ENCODE data around the gene PRODH2. TPM values are rescaled to one million over a fixed set of nuclear protein-coding genes. Genes with fewer than 3 reads are reported as not detected.

PRODH2 gene
- total RNA-seq, 1 experiment from 2014 or later: not detected

DNA sequence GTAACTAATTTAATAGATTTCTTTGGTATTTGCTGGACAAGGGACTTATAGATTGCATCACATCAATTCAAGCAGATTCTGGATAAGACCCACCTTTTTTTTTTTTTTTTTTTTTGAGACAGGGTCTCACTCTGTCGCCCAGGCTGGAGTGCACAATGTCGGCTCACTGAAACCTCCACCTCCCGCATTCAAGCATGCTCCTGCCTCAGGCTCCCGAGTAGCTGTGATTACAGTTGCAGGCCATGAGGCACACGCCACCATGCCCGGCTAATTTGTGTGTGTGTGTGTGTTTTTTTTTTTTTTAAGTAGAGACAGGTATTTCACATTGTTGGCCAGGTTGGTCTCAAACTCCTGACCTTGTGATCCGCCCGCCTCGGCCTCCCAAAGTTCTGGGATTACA is 4.2 kb upstream of the PRODH2 start:
- H3K27me3 ChIP-seq (replicated peaks; ENCODE audit: insufficient read depth, low read depth, low read length, poor library complexity): peaks cover 4% of the 10 kb centered on the region
- intact Hi-C loops (cut with micrococcal nuclease; ENCODE audit: unreplicated experiment): no loop called here
- TF ChIP-seq, protein P1, sequence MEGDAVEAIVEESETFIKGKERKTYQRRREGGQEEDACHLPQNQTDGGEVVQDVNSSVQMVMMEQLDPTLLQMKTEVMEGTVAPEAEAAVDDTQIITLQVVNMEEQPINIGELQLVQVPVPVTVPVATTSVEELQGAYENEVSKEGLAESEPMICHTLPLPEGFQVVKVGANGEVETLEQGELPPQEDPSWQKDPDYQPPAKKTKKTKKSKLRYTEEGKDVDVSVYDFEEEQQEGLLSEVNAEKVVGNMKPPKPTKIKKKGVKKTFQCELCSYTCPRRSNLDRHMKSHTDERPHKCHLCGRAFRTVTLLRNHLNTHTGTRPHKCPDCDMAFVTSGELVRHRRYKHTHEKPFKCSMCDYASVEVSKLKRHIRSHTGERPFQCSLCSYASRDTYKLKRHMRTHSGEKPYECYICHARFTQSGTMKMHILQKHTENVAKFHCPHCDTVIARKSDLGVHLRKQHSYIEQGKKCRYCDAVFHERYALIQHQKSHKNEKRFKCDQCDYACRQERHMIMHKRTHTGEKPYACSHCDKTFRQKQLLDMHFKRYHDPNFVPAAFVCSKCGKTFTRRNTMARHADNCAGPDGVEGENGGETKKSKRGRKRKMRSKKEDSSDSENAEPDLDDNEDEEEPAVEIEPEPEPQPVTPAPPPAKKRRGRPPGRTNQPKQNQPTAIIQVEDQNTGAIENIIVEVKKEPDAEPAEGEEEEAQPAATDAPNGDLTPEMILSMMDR (conservative IDR thresholded peaks at IDR 0.05; ENCODE audit: low read depth, low read length): no peak
- TF ChIP-seq EZH2 (IDR thresholded peaks at IDR 0.05; ENCODE audit: borderline replicate concordance, low read depth, low read length, poor library complexity, severe bottlenecking): no peak
- H3K4me3 ChIP-seq (ENCODE audit: low read depth, low read length, poor library complexity, severe bottlenecking): no peak overlapping the region
- H3K9me3 ChIP-seq (ENCODE audit: low read depth, low read length, poor library complexity, severe bottlenecking): no peaks in the 10 kb centered on the region
- DNase-seq (ENCODE audit: low spot score): no peak
- ChIA-PET CTCF (no interaction called here), POLR2A (ENCODE audit: low non-redundant PET) (no interaction called here)
- no peaks in the 10 kb centered on the region for H3K4me1 ChIP-seq (ENCODE audit: insufficient read depth, low read length, poor library complexity, severe bottlenecking)
- no TSS peak for BruUV-seq (replicated peaks)
- no peaks in the 10 kb centered on the region for H3K36me3 ChIP-seq (ENCODE audit: insufficient read depth, low read length, poor library complexity, severe bottlenecking)
- no peak overlapping the region for H3K27ac ChIP-seq (ENCODE audit: low read depth, low read length, poor library complexity, severe bottlenecking)

DNA sequence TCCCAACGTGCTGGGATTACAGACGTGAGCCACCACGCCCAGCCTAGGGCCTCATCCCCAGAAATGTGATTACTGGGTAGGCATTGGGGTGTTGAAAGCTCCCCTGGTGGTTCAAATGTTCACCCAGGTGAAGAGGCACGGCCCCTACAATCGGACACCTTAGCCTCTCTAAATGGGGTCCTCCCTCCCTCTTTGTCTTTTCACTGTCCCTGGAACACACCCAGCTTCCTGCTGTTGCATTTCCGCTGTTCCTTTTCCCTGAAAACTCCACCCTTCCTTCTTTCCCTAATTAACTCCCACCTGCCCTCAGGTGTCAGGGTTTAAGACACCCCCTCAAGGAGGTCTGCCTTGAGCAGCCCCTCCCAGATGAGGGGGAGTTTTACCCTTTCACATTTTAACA is 3.6 kb upstream of the PRODH2 start:
- DNase-seq (ENCODE audit: low spot score): no peak
- Histone ChIP-seq H3K27me3 (replicated peaks; ENCODE audit: insufficient read depth, low read depth, low read length, poor library complexity) (peaks cover 4% of the 10 kb centered on the region), H3K4me1 (ENCODE audit: insufficient read depth, low read length, poor library complexity, severe bottlenecking) (no peaks in the 10 kb centered on the region), H3K36me3 (ENCODE audit: insufficient read depth, low read length, poor library complexity, severe bottlenecking) (no peaks in the 10 kb centered on the region), H3K27ac (ENCODE audit: low read depth, low read length, poor library complexity, severe bottlenecking) (no peak overlapping the region), H3K9me3 (ENCODE audit: low read depth, low read length, poor library complexity, severe bottlenecking) (no peaks in the 10 kb centered on the region), H3K4me3 (ENCODE audit: low read depth, low read length, poor library complexity, severe bottlenecking) (no peak overlapping the region)
- TF ChIP-seq EZH2 (IDR thresholded peaks at IDR 0.05; ENCODE audit: borderline replicate concordance, low read depth, low read length, poor library complexity, severe bottlenecking): no peak
- TF ChIP-seq, protein P1 (conservative IDR thresholded peaks at IDR 0.05; ENCODE audit: low read depth, low read length): no peak
- ChIA-PET CTCF (no interaction called here), POLR2A (ENCODE audit: low non-redundant PET) (no interaction called here)
- intact Hi-C loops (cut with micrococcal nuclease; ENCODE audit: unreplicated experiment): no loop called here
- no TSS peak for BruUV-seq (replicated peaks)

DNA sequence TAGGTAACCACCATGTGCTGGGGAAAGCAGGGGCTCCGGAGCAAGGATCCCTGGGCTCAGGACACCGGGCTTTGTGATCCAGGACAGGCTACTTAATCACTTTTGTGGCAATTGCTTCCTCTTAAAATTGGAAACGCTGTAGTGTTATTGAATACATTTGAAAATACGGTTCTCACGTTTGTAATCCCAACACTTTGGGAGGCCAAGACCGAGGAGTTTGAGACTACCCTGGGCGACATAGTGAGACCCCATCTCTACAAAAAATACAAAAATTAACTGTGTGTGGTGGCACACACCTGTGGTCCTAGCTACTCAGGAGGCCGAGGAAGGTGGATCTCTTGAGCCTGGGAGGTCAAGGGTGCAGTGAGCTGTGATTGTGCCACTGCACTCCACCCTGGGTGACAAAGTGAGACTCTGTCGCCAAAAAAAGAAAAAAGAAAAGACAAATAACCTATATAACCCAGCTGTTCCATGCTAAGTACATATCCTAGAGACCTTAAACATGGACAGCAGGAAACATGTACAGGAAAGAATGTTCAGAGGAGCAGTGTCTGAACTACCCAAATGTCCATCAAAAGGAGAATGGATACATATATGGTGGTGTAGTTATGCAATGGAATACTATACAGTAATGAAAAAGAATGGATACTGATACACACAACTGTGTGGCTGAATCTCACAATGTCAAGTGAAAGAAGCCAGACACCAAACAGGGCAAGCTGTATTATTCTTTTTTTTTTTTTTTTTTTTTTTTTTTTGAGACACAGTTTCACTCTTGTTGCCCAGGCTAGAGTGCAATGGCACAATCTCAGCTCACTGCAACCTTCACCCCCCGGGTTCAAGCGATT is 622 bp upstream of the PRODH2 start:
- DNase-seq (ENCODE audit: low spot score): no peak
- H3K36me3 ChIP-seq (ENCODE audit: insufficient read depth, low read length, poor library complexity, severe bottlenecking): no peaks in the 10 kb centered on the region
- no peaks in the 10 kb centered on the region for H3K27me3 ChIP-seq (replicated peaks; ENCODE audit: insufficient read depth, low read depth, low read length, poor library complexity)
- ChIA-PET CTCF (no interaction called here), POLR2A (ENCODE audit: low non-redundant PET) (no interaction called here)
- H3K27ac ChIP-seq (ENCODE audit: low read depth, low read length, poor library complexity, severe bottlenecking): no peak overlapping the region
- no TSS peak for BruUV-seq (replicated peaks)
- intact Hi-C loops (cut with micrococcal nuclease; ENCODE audit: unreplicated experiment): no loop called here
- no peak for TF ChIP-seq EZH2 (IDR thresholded peaks at IDR 0.05; ENCODE audit: borderline replicate concordance, low read depth, low read length, poor library complexity, severe bottlenecking)
- TF ChIP-seq, protein P1 (conservative IDR thresholded peaks at IDR 0.05; ENCODE audit: low read depth, low read length): no peak
- no peak overlapping the region for H3K4me3 ChIP-seq (ENCODE audit: low read depth, low read length, poor library complexity, severe bottlenecking)
- H3K4me1 ChIP-seq (ENCODE audit: insufficient read depth, low read length, poor library complexity, severe bottlenecking): no peaks in the 10 kb centered on the region
- H3K9me3 ChIP-seq (ENCODE audit: low read depth, low read length, poor library complexity, severe bottlenecking): no peaks in the 10 kb centered on the region
